Osteocyte (in vitro differentiated cells): ENCODE measurements around the gene SPAG9. TPM values are rescaled to one million over a fixed set of nuclear protein-coding genes. Genes with fewer than 3 reads are reported as not detected.

Source experiments
- DNase-seq: peaks from one replicate; pipeline ENCODE4 v3.0.0; 2021; ENCODE audit warnings: mixed read lengths; ENCODE audit not compliant: unreplicated experiment; ENCODE audit errors: extremely low spot score
- H3K27ac Mint-ChIP-seq: one replicate; pipeline ENCODE4 v1.8.0; 2021; ENCODE audit warnings: mild to moderate bottlenecking, mixed read lengths; ENCODE audit not compliant: unreplicated experiment
- H3K27me3 Mint-ChIP-seq: one replicate; pipeline ENCODE4 v1.8.0; 2021; ENCODE audit warnings: mixed read lengths; ENCODE audit not compliant: unreplicated experiment
- H3K36me3 Mint-ChIP-seq: one replicate; pipeline ENCODE4 v1.8.0; 2021; ENCODE audit warnings: mixed read lengths; ENCODE audit not compliant: unreplicated experiment
- H3K4me1 Mint-ChIP-seq: one replicate; pipeline ENCODE4 v1.8.0; 2021; ENCODE audit warnings: mixed read lengths; ENCODE audit not compliant: unreplicated experiment
- H3K4me3 Mint-ChIP-seq: one replicate; pipeline ENCODE4 v1.8.0; 2021; ENCODE audit warnings: mild to moderate bottlenecking, moderate library complexity, mixed read lengths; ENCODE audit not compliant: unreplicated experiment
- H3K9me3 Mint-ChIP-seq: one replicate; pipeline ENCODE4 v1.8.0; 2021; ENCODE audit warnings: mixed read lengths; ENCODE audit not compliant: unreplicated experiment
- total RNA-seq: library from RNA; stranded (reverse); gene quantifications from 2 replicates; pipeline ENCODE4 v1.2.1, GENCODE V29; 2021
- TF ChIP-seq, protein P1 (sequence below): fragments of 200-600 bp; sonication (generic); IDR thresholded peaks from 2 replicates; pipeline ENCODE4 v1.5.0; 2021; ENCODE audit warnings: antibody characterized with exemption, mild to moderate bottlenecking, moderate library complexity

SPAG9 gene
- total RNA-seq, 1 donor from 2014 or later: 100 TPM

DNA sequence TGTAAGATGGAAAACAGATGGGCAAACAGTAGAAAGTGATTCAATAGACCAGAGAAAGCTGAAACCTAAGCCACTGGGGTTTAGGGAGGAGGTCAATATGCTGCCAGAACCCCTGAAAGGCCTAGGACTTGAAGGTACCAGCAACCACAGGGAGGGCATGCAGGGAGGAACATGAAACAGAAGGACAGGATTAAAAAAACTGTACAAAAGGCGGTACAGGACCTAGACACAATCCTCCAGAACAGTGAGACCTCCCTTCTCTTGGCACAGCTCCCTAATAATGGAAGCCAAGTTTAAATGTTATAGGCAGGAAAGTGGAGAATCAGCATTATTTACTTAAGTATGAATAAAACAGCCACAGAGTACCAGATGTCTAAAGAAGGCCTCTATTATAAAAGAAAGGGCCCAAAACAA lies 105.5 kb downstream of the SPAG9 start:
- Mint-ChIP-seq H3K4me1 (peaks cover 21% of the 10 kb centered on the region), H3K27ac (peak overlapping the region; percentile 94), H3K27me3 (no peaks in the 10 kb centered on the region), H3K4me3 (peak overlapping the region; percentile 8), H3K36me3 (peaks cover 25% of the 10 kb centered on the region), H3K9me3 (no peaks in the 10 kb centered on the region)
- TF ChIP-seq, protein P1, sequence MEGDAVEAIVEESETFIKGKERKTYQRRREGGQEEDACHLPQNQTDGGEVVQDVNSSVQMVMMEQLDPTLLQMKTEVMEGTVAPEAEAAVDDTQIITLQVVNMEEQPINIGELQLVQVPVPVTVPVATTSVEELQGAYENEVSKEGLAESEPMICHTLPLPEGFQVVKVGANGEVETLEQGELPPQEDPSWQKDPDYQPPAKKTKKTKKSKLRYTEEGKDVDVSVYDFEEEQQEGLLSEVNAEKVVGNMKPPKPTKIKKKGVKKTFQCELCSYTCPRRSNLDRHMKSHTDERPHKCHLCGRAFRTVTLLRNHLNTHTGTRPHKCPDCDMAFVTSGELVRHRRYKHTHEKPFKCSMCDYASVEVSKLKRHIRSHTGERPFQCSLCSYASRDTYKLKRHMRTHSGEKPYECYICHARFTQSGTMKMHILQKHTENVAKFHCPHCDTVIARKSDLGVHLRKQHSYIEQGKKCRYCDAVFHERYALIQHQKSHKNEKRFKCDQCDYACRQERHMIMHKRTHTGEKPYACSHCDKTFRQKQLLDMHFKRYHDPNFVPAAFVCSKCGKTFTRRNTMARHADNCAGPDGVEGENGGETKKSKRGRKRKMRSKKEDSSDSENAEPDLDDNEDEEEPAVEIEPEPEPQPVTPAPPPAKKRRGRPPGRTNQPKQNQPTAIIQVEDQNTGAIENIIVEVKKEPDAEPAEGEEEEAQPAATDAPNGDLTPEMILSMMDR: no peak
- DNase-seq: no peak

DNA sequence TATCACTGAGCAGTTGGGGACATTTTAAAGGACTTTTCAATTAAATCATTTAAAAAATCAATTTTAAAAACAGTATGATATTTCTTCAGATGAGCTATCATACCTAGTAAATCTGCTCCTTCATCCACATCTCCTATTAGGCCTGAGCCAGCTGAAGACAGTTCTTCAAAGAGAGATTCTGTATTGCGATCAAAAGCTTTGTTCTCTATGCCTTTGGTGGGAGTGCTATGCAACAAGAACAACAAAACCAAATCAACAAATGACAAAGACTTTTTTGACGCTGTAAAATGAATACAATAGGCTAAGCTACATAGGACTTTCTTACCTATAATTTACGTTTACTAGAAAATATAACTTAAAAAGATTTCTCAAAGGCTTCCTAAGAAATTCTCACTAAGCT lies 106.5 kb downstream of the SPAG9 start:
- Mint-ChIP-seq H3K4me3 (no peak overlapping the region), H3K4me1 (peaks cover 21% of the 10 kb centered on the region), H3K27me3 (no peaks in the 10 kb centered on the region), H3K9me3 (no peaks in the 10 kb centered on the region), H3K36me3 (peaks cover 21% of the 10 kb centered on the region), H3K27ac (peak overlapping the region; percentile 94)
- TF ChIP-seq, protein P1: no peak
- no peak for DNase-seq

DNA sequence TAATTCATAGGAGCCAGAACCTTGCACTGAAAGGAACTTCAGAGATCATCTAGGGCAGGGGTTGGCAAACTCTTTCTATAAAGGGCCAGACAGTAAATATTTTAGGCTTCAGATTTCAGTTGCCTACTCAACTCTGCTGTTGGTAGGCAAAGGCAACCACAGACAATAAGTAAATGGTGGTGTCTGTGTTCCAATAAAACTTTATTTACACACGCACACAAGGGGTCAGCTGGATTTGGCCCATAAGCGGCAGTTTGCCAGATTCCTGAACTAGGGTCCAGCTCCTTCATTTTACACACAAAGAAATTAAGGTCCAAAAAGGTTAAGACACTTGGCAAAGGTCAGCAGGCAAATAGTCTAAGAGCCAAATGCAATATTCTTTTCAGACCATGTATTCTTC lies 107.3 kb downstream of the SPAG9 start:
- H3K4me1 Mint-ChIP-seq: peaks cover 21% of the 10 kb centered on the region
- H3K27me3 Mint-ChIP-seq: no peaks in the 10 kb centered on the region
- H3K36me3 Mint-ChIP-seq: peaks cover 15% of the 10 kb centered on the region

DNA sequence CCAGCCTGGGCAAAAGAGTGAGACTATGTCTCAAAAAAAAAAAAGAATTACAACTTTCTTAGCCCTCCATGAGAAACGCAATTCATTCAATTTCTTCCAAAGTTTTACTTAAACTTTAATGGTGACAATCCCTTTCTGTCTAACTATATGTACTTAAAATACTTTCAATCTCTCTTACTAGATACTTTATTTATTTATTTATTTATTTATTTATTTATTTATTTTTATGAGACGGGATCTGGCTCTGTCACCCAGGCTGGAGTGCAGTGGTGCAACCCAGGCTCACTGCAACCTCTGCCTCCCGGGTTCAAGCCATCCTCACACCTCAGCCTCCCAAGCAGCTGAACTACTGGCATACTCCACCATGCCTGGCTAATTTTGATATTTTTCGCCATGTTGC lies 108.1 kb downstream of the SPAG9 start:
- peaks cover 15% of the 10 kb centered on the region for H3K36me3 Mint-ChIP-seq
- no peak overlapping the region for H3K4me3 Mint-ChIP-seq
- TF ChIP-seq, protein P1: no peak
- peaks cover 21% of the 10 kb centered on the region for H3K4me1 Mint-ChIP-seq
- no peaks in the 10 kb centered on the region for H3K27me3 Mint-ChIP-seq
- H3K27ac Mint-ChIP-seq: no peak overlapping the region
- H3K9me3 Mint-ChIP-seq: no peaks in the 10 kb centered on the region
- no peak for DNase-seq

More for the DNA sequence above, 107.3 kb downstream of the SPAG9 start:
- TF ChIP-seq, protein P1: no peak
- no peak overlapping the region for H3K27ac Mint-ChIP-seq
- no peaks in the 10 kb centered on the region for H3K9me3 Mint-ChIP-seq
- no peak for DNase-seq
- no peak overlapping the region for H3K4me3 Mint-ChIP-seq

DNA sequence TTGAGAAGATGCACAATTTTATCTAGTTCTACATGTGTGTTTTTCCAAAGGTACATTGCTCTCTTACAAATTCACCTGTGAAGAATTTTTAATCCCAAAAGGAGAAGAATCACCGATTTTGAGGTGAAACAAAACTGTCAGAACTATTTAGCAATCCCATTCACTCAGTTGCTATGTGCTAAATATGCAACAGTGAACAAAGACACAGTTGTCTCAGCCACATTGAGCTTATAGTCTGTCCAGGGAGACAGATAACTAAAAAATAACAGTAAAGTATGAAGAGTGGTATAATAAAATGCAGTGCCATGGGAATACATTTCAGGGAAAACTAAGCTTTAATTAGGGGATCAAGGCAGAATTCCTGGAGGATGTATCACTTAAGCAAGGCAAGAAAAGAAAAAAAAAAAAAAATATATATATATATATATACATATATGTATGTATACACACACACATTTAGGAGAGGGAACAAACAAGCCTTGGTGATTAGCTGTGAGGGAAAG lies 110.4 kb downstream of the SPAG9 start:
- no peak for DNase-seq
- Mint-ChIP-seq H3K4me1 (peaks cover 15% of the 10 kb centered on the region), H3K9me3 (no peaks in the 10 kb centered on the region), H3K27ac (no peak overlapping the region), H3K4me3 (no peak overlapping the region), H3K27me3 (no peaks in the 10 kb centered on the region), H3K36me3 (peaks cover 15% of the 10 kb centered on the region)
- TF ChIP-seq, protein P1: no peak
